WTC11 (cell line): Measurements from ENCODE around the gene NEK6. TPM values are rescaled to one million over a fixed set of nuclear protein-coding genes. Genes with fewer than 3 reads are reported as not detected.

Experiments
- ATAC-seq: fragments of 200-7000 bp; cut with Tn5 transposase; 2 replicates; pipeline ENCODE4 v1.10.0; 2021; ENCODE audit warnings: mild to moderate bottlenecking, moderate library complexity
- CTCF ChIA-PET: fragments of 300-600 bp; sonication (Branson Sonifier 250); formaldehyde crosslinking; loops from one replicate; lab custom pipeline; 2021; ENCODE audit warnings: antibody characterized with exemption; lab: Charles Lee
- POLR2A ChIA-PET: fragments of 350-600 bp; sonication (Branson Sonifier 250); formaldehyde crosslinking; loops from one replicate; lab custom pipeline; 2021; ENCODE audit warnings: antibody characterized with exemption; lab: Charles Lee
- DNase-seq: peaks from one replicate; pipeline ENCODE4 v3.0.0; 2021; ENCODE audit warnings: low spot score
- H3K27ac Mint-ChIP-seq: 2 replicates; pipeline ENCODE4 v1.8.0; 2021; ENCODE audit warnings: mixed read lengths
- H3K27me3 Mint-ChIP-seq: 2 replicates; pipeline ENCODE4 v1.8.0; 2021; ENCODE audit warnings: low read depth, mild to moderate bottlenecking, moderate library complexity, mixed read lengths
- H3K36me3 Mint-ChIP-seq: 2 replicates; pipeline ENCODE4 v1.8.0; 2021; ENCODE audit warnings: mixed read lengths
- H3K4me1 Mint-ChIP-seq: 2 replicates; pipeline ENCODE4 v1.8.0; 2022; ENCODE audit warnings: mixed read lengths
- H3K4me3 Mint-ChIP-seq: 2 replicates; pipeline ENCODE4 v1.8.0; 2021; ENCODE audit warnings: mild to moderate bottlenecking, moderate library complexity, mixed read lengths
- H3K9me3 Mint-ChIP-seq: 2 replicates; pipeline ENCODE4 v1.8.0; 2021; ENCODE audit warnings: mixed read lengths
- ARID4B ChIP-seq: sonication (generic); formaldehyde crosslinking; IDR thresholded peaks from 2 replicates; pipeline ENCODE4 v1.8.0; 2023; ENCODE audit warnings: missing genetic modification reagents, mild to moderate bottlenecking, borderline replicate concordance
- CREB1 ChIP-seq: sonication (generic); formaldehyde crosslinking; IDR thresholded peaks from 2 replicates; pipeline ENCODE4 v1.8.0; 2023; ENCODE audit warnings: mild to moderate bottlenecking, missing genetic modification reagents
- E2F4 ChIP-seq: sonication (generic); formaldehyde crosslinking; IDR thresholded peaks from 2 replicates; pipeline ENCODE4 v1.8.1; 2022; ENCODE audit warnings: low read depth, mild to moderate bottlenecking, moderate library complexity, missing genetic modification reagents, borderline replicate concordance
- E2F5 ChIP-seq: sonication (generic); formaldehyde crosslinking; IDR thresholded peaks from 2 replicates; pipeline ENCODE4 v1.8.1; 2022; ENCODE audit warnings: mild to moderate bottlenecking, moderate library complexity, missing genetic modification reagents
- GRHL2 ChIP-seq: fragments of 250-450 bp; sonication (Bioruptor Pico); IDR thresholded peaks from 2 replicates; pipeline ENCODE4 v1.8.0; 2022; ENCODE audit warnings: mild to moderate bottlenecking, moderate library complexity; ENCODE audit not compliant: insufficient replicate concordance, severe bottlenecking
- MXD4 ChIP-seq: fragments of 250-450 bp; sonication (Bioruptor Pico); IDR thresholded peaks from 2 replicates; pipeline ENCODE4 v1.8.0; 2021; ENCODE audit warnings: mild to moderate bottlenecking, moderate library complexity, borderline replicate concordance
- MYBL2 ChIP-seq: sonication (generic); formaldehyde crosslinking; IDR thresholded peaks from 2 replicates; pipeline ENCODE4 v1.8.1; 2023; ENCODE audit warnings: mild to moderate bottlenecking, moderate library complexity, missing genetic modification reagents
- NR1H2 ChIP-seq: sonication (generic); formaldehyde crosslinking; IDR thresholded peaks from 2 replicates; pipeline ENCODE4 v1.9.0; 2021; ENCODE audit warnings: mild to moderate bottlenecking, moderate library complexity, missing genetic modification reagents
- RORB ChIP-seq: fragments of 250-450 bp; sonication (Bioruptor Pico); IDR thresholded peaks from 2 replicates; pipeline ENCODE4 v1.9.0; 2021; ENCODE audit warnings: mild to moderate bottlenecking
- SMAD4 ChIP-seq: sonication (generic); formaldehyde crosslinking; IDR thresholded peaks from 2 replicates; pipeline ENCODE4 v1.8.0; 2022; ENCODE audit warnings: mild to moderate bottlenecking, missing genetic modification reagents
- TCF7 ChIP-seq: sonication (generic); formaldehyde crosslinking; IDR thresholded peaks from 2 replicates; pipeline ENCODE4 v1.8.0; 2022; ENCODE audit warnings: mild to moderate bottlenecking, low read depth, missing genetic modification reagents, moderate library complexity
- TEAD4 ChIP-seq: sonication (generic); formaldehyde crosslinking; IDR thresholded peaks from 2 replicates; pipeline ENCODE4 v1.8.0; 2022; ENCODE audit warnings: mild to moderate bottlenecking, missing genetic modification reagents
- TP53 ChIP-seq: sonication (generic); formaldehyde crosslinking; IDR thresholded peaks from 2 replicates; pipeline ENCODE4 v1.8.1; 2023; ENCODE audit warnings: mild to moderate bottlenecking, missing genetic modification reagents
- ZNF219 ChIP-seq: sonication (generic); formaldehyde crosslinking; IDR thresholded peaks from 2 replicates; pipeline ENCODE4 v1.8.0; 2023; ENCODE audit warnings: missing genetic modification reagents, mild to moderate bottlenecking, borderline replicate concordance
- ZNF416 ChIP-seq: fragments of 250-450 bp; sonication (Bioruptor Pico); IDR thresholded peaks from 2 replicates; pipeline ENCODE4 v1.9.0; 2021; ENCODE audit warnings: mild to moderate bottlenecking, inconsistent platforms
- total RNA-seq: library from RNA; stranded (reverse); gene quantifications from 3 replicates; pipeline ENCODE4 v1.2.3, GENCODE V29; 2021
- TF ChIP-seq, protein P1 (sequence below): sonication (generic); formaldehyde crosslinking; IDR thresholded peaks from 2 replicates; pipeline ENCODE4 v1.8.1; 2022; ENCODE audit warnings: low read depth, missing genetic modification reagents, borderline replicate concordance
- TF ChIP-seq, protein P2 (sequence below): fragments of 250-450 bp; sonication (Bioruptor Pico); IDR thresholded peaks from 2 replicates; pipeline ENCODE4 v1.9.0; 2021; ENCODE audit warnings: mild to moderate bottlenecking, borderline replicate concordance
- TF ChIP-seq, protein P3 (sequence below): sonication (generic); formaldehyde crosslinking; IDR thresholded peaks from 2 replicates; pipeline ENCODE4 v1.8.1; 2022; ENCODE audit warnings: missing genetic modification reagents, borderline replicate concordance
- TF ChIP-seq, protein P4 (sequence below): fragments of 250-450 bp; sonication (Bioruptor Pico); IDR thresholded peaks from 2 replicates; pipeline ENCODE4 v1.9.0; 2021; ENCODE audit warnings: moderate library complexity, mild to moderate bottlenecking, inconsistent platforms, borderline replicate concordance
- TF ChIP-seq, protein P5 (sequence below): sonication (generic); formaldehyde crosslinking; IDR thresholded peaks from 2 replicates; pipeline ENCODE4 v1.8.0; 2022; ENCODE audit warnings: mild to moderate bottlenecking, missing genetic modification reagents

Gene NEK6
- total RNA-seq, 1 experiment from 2014 or later = 23.0 TPM

DNA sequence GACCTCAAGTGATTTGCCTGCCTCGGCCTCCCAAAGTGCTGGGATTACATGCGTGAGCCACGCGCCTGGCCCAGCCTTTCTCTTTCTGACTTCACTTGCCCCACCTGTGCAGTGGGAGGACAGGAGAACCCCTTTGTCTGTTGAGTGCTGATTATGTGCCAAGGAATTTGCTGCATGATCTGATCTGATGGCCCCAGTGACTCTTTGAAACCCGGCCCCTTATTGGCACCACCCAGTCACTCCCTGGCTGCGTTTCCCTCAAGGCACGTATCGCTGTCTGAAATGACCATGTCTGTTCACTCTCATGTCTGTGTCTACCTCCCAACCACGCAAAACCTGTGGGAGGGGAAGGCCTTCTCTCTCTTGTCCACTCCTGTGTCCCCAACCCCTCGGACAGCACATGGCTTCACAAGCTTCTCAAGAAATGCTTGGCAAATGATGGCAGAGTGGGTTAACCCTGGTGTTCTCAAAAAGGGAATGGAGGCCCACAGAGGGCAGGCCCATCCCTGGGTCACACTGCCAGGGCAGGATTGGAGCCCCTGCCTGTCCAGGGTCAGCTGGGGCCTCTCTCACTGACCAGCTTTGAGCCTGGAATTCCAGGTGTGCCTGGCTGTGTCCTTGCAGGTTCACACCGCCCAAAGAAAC, 21.9 kb downstream of the NEK6 start (continued):
- TF ChIP-seq ARID4B (CRISPR knock-in tag) = no peak
- no peak for TF ChIP-seq CREB1
- no peak for TF ChIP-seq TP53 (CRISPR knock-in tag)
- TF ChIP-seq, protein P1, sequence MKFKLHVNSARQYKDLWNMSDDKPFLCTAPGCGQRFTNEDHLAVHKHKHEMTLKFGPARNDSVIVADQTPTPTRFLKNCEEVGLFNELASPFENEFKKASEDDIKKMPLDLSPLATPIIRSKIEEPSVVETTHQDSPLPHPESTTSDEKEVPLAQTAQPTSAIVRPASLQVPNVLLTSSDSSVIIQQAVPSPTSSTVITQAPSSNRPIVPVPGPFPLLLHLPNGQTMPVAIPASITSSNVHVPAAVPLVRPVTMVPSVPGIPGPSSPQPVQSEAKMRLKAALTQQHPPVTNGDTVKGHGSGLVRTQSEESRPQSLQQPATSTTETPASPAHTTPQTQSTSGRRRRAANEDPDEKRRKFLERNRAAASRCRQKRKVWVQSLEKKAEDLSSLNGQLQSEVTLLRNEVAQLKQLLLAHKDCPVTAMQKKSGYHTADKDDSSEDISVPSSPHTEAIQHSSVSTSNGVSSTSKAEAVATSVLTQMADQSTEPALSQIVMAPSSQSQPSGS (CRISPR knock-in tag) = no peak

DNA sequence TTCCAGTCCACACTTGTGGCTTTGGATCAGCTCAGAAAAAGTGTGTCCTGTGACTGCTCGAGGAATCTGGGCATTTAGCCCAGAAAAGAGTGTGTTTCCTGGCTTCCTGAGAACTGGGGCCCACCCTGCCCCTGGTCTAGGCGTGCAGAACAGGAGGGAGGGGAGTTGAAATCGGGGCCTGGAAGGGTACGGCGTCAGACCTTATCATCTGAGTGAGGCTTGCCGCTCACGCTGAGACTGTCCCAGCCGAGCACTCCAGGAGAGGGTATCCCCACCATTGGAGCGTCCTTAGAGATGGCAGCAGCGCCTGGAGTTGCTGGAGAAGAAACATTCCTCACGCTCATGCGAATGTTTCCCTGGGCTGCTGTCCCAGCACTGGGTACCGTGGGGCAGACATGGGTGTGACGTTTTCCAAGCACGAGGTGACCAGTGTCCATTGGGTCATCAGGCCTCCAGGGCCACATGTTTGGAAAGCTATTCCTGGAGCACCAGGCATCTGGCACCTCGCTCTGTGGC, 22.5 kb downstream of the NEK6 start:
- no peak for DNase-seq
- Mint-ChIP-seq H3K27me3 (no peaks in the 10 kb centered on the region), H3K4me3 (no peak overlapping the region), H3K27ac (no peak overlapping the region), H3K9me3 (no peaks in the 10 kb centered on the region), H3K36me3 (no peaks in the 10 kb centered on the region), H3K4me1 (peaks cover 5% of the 10 kb centered on the region)
- POLR2A ChIA-PET = no interaction called here
- ATAC-seq = no peak
- CTCF ChIA-PET = interaction anchor here (1.1 kb wide), 1 partner anchor 9 kb away, joined by 3 read pairs; no protein-coding TSS in a partner anchor
- TF ChIP-seq RORB (no peak), ZNF416 (CRISPR knock-in tag) (no peak), ZNF219 (CRISPR knock-in tag) (no peak), GRHL2 (CRISPR knock-in tag) (no peak), E2F5 (CRISPR knock-in tag) (no peak), TEAD4 (CRISPR knock-in tag) (no peak), TCF7 (CRISPR knock-in tag) (no peak), MYBL2 (CRISPR knock-in tag) (no peak), NR1H2 (CRISPR knock-in tag) (no peak), MXD4 (CRISPR knock-in tag) (no peak), E2F4 (CRISPR knock-in tag) (no peak), SMAD4 (no peak)
- TF ChIP-seq, protein P2, sequence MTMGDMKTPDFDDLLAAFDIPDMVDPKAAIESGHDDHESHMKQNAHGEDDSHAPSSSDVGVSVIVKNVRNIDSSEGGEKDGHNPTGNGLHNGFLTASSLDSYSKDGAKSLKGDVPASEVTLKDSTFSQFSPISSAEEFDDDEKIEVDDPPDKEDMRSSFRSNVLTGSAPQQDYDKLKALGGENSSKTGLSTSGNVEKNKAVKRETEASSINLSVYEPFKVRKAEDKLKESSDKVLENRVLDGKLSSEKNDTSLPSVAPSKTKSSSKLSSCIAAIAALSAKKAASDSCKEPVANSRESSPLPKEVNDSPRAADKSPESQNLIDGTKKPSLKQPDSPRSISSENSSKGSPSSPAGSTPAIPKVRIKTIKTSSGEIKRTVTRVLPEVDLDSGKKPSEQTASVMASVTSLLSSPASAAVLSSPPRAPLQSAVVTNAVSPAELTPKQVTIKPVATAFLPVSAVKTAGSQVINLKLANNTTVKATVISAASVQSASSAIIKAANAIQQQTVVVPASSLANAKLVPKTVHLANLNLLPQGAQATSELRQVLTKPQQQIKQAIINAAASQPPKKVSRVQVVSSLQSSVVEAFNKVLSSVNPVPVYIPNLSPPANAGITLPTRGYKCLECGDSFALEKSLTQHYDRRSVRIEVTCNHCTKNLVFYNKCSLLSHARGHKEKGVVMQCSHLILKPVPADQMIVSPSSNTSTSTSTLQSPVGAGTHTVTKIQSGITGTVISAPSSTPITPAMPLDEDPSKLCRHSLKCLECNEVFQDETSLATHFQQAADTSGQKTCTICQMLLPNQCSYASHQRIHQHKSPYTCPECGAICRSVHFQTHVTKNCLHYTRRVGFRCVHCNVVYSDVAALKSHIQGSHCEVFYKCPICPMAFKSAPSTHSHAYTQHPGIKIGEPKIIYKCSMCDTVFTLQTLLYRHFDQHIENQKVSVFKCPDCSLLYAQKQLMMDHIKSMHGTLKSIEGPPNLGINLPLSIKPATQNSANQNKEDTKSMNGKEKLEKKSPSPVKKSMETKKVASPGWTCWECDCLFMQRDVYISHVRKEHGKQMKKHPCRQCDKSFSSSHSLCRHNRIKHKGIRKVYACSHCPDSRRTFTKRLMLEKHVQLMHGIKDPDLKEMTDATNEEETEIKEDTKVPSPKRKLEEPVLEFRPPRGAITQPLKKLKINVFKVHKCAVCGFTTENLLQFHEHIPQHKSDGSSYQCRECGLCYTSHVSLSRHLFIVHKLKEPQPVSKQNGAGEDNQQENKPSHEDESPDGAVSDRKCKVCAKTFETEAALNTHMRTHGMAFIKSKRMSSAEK (CRISPR knock-in tag) = no peak
- TF ChIP-seq, protein P3, sequence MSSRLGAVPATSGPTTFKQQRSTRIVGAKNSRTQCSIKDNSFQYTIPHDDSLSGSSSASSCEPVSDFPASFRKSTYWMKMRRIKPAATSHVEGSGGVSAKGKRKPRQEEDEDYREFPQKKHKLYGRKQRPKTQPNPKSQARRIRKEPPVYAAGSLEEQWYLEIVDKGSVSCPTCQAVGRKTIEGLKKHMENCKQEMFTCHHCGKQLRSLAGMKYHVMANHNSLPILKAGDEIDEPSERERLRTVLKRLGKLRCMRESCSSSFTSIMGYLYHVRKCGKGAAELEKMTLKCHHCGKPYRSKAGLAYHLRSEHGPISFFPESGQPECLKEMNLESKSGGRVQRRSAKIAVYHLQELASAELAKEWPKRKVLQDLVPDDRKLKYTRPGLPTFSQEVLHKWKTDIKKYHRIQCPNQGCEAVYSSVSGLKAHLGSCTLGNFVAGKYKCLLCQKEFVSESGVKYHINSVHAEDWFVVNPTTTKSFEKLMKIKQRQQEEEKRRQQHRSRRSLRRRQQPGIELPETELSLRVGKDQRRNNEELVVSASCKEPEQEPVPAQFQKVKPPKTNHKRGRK (CRISPR knock-in tag) = no peak
- TF ChIP-seq, protein P4, sequence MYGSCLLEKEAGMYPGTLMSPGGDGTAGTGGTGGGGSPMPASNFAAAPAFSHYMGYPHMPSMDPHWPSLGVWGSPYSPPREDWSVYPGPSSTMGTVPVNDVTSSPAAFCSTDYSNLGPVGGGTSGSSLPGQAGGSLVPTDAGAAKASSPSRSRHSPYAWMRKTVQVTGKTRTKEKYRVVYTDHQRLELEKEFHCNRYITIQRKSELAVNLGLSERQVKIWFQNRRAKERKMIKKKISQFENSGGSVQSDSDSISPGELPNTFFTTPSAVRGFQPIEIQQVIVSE (CRISPR knock-in tag) = no peak
- TF ChIP-seq, protein P5, sequence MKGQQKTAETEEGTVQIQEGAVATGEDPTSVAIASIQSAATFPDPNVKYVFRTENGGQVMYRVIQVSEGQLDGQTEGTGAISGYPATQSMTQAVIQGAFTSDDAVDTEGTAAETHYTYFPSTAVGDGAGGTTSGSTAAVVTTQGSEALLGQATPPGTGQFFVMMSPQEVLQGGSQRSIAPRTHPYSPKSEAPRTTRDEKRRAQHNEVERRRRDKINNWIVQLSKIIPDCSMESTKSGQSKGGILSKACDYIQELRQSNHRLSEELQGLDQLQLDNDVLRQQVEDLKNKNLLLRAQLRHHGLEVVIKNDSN = no peak
